Measurements from ENCODE around the gene APRT. TPM values are rescaled to one million over a fixed set of nuclear protein-coding genes. Genes with fewer than 3 reads are reported as not detected.

The APRT gene
- total and polyA plus RNA-seq, 2 of the 8 experiments (the other 6 are each of a cell fraction or from before 2014, with no cell fraction given), result 221 to 267 TPM

GRCh38 chr16:88782454-88783390 is 29.0 kb downstream of the APRT start:
- CTCF ChIA-PET (ENCODE audit: partially characterized antibody), result interaction anchor here (0.7 to 7.4 kb wide), 12 partner anchors 9 to 1002 kb away, joined by 3 to 94 read pairs (median 6); no protein-coding TSS in a partner anchor
- FAIRE-seq (no peak), DNase-seq (ENCODE audit: low read depth in 1 of 2, low spot score in 2 of 2) (no peak)
- TF ChIP-seq CEBPB (IDR thresholded peaks at IDR 0.05; ENCODE audit: low read depth, low read length) (no peak), RBBP5 (IDR thresholded peaks at IDR 0.05; ENCODE audit: borderline replicate concordance, low read depth, low read length) (no peak), PHF8 (conservative IDR thresholded peaks at IDR 0.05; ENCODE audit: low read depth, low read length) (no peak), RAD21 (IDR thresholded peaks at IDR 0.05 in 1 of 2, conservative IDR thresholded peaks at IDR 0.05 in 1 of 2; ENCODE audit: low read depth in 2 of 2, low read length in 2 of 2) (no peak), CTBP2 (IDR thresholded peaks at IDR 0.05; ENCODE audit: borderline replicate concordance, insufficient read depth, insufficient read length, low read length) (no peak), CHD1 (IDR thresholded peaks at IDR 0.05; ENCODE audit: low read depth, low read length) (no peak)
- H2BK12ac ChIP-seq (ENCODE audit: low read depth, low read length), result peak overlapping the region; percentile 60; the same call in 1 of the 2 replicates
- H2BK20ac ChIP-seq (ENCODE audit: low read length), result no peak overlapping the region
- H2AFZ ChIP-seq (ENCODE audit: low read length), result no peak overlapping the region
- H3K23me2 ChIP-seq (ENCODE audit: low read depth, low read length), result peaks cover 6% of the 10 kb centered on the region; the same call in 1 of the 2 replicates
- 79% methylated on average over 15 of the region's 16 CpGs; no CpG with 5 or more reads in 1 of the 2 experiments for WGBS, 2 experiments (ENCODE audit: extremely low coverage in 1 of 2, insufficient coverage in 1 of 2, insufficient read length in 1 of 2, insufficient replicate concordance in 2 of 2, low coverage in 1 of 2, low lambda C conversion rate in 2 of 2, missing lambda C conversion rate in 1 of 2)
- H4K20me1 ChIP-seq (replicated peaks in 1 of 2; ENCODE audit: control insufficient read depth in 1 of 2, insufficient read depth in 2 of 2, low read length in 2 of 2), result peaks cover 0 to 11% of the 10 kb centered on the region in 2 experiments
- peaks cover 0 to 26% of the 10 kb centered on the region in 2 experiments; a peak in 1 of 4 replicates for H3K79me2 ChIP-seq (ENCODE audit: control insufficient read depth in 1 of 2, insufficient read depth in 2 of 2, low read length in 2 of 2)
- no peak overlapping the region for H4K91ac ChIP-seq (replicated peaks; ENCODE audit: insufficient read length, low read length)
- no peaks in the 10 kb centered on the region for H3K36me3 ChIP-seq (ENCODE audit: control insufficient read depth in 2 of 4, insufficient read depth in 4 of 4, low read length in 3 of 4)
- peak overlapping the region in 1 of 2 experiments; percentile 16; a peak in 2 of 4 replicates for H3K4me2 ChIP-seq (ENCODE audit: insufficient read depth in 1 of 2, low read depth in 2 of 2, low read length in 2 of 2)
- H3K27me3 ChIP-seq (replicated peaks in 1 of 4; ENCODE audit: control insufficient read depth in 3 of 4, extremely low read depth in 1 of 4, insufficient read depth in 3 of 4, low read length in 3 of 4), result peaks cover 0 to 6% (median 3%) of the 10 kb centered on the region in 4 experiments; a peak in 3 of 7 replicates
- no peak overlapping the region for H2BK15ac ChIP-seq (ENCODE audit: low read length)
- H4K8ac ChIP-seq (ENCODE audit: extremely low read depth, insufficient read depth, low read length), result peak overlapping the region; percentile 72
- no peak overlapping the region for H2BK120ac ChIP-seq (replicated peaks; ENCODE audit: low read depth, low read length)
- POLR2A ChIA-PET (ENCODE audit: partially characterized antibody), result interaction anchor here (0.7 to 2.2 kb wide), 8 partner anchors 9 to 19 kb away, joined by 3 to 12 read pairs (median 4); no protein-coding TSS in a partner anchor
- no peak overlapping the region for H3K23ac ChIP-seq (ENCODE audit: insufficient read length)
- H3K4ac ChIP-seq (replicated peaks; ENCODE audit: insufficient read length, low read depth, low read length), result no peak overlapping the region
- H3K14ac ChIP-seq (ENCODE audit: insufficient read length), result no peak overlapping the region
- no peak overlapping the region for H3K4me3 ChIP-seq (ENCODE audit: extremely low read depth in 1 of 4, insufficient read depth in 2 of 4, low read depth in 3 of 4, low read length in 4 of 4)
- no peaks in the 10 kb centered on the region for H3K9me3 ChIP-seq (ENCODE audit: insufficient read depth in 2 of 2, low read depth in 1 of 2, low read length in 1 of 2)
- 0 out of 2 replicates have a peak overlapping the region, but pooled peaks have one; percentile 39 for H2BK5ac ChIP-seq (ENCODE audit: low read depth, low read length)
- H3K9ac ChIP-seq (replicated peaks in 1 of 4; ENCODE audit: extremely low read depth in 1 of 4, low read depth in 3 of 4, low read length in 3 of 4), result no peak overlapping the region
- no peak overlapping the region for H3K27ac ChIP-seq (ENCODE audit: low read depth, low read length)
- H3K79me1 ChIP-seq (ENCODE audit: low read depth, low read length), result peaks cover 4% of the 10 kb centered on the region; the same call in 1 of the 2 replicates
- no peak overlapping the region for H3K56ac ChIP-seq (replicated peaks; ENCODE audit: insufficient read length, low read depth, low read length)
- peaks cover 0 to 14% (median 6%) of the 10 kb centered on the region in 4 experiments; a peak in 6 of 7 replicates for H3K4me1 ChIP-seq (replicated peaks in 1 of 4; ENCODE audit: control insufficient read depth in 3 of 4, insufficient read depth in 4 of 4, low read length in 3 of 4)
- H2AK5ac ChIP-seq (ENCODE audit: low read depth, low read length), result no peak overlapping the region; the same call in 1 of the 2 replicates
- H3K18ac ChIP-seq (ENCODE audit: extremely low read depth, low read length), result no peak overlapping the region
- no peak overlapping the region for H4K5ac ChIP-seq (ENCODE audit: insufficient read length, low read depth, low read length)

Measured in H1 (cell line).